K562 (cell line): ENCODE data around the gene TMEM208. TPM values are rescaled to one million over a fixed set of nuclear protein-coding genes. Genes with fewer than 3 reads are reported as not detected.

Experiments used
- ATAC-seq: fragments of 200-7000 bp; cut with Tn5 transposase; 3 replicates; pipeline ENCODE4 v1.9.1; 2020; ENCODE audit warnings: moderate library complexity
- BruUV-seq: library from RNA; stranded (reverse); fragments of 400-500 nt; replicated peaks from 2 replicates; lab custom pipeline; 2021; lab: Mats Ljungman, UMichigan
- CTCF ChIA-PET: fragments of 300-600 bp; formaldehyde crosslinking; extraction: SDS; loops from one replicate; lab custom pipeline; 2021; ENCODE audit warnings: low intra/inter-chr PET ratio; lab: Yijun Ruan, JAX
- POLR2A ChIA-PET: fragments of 300-600, 350-650 bp; sonication (Branson Sonifier 250); formaldehyde crosslinking; extraction: SDS; loops from one replicate; lab custom pipeline; 2021; ENCODE audit warnings: antibody characterized with exemption, inconsistent platforms; lab: Yijun Ruan, JAX
- DNase-seq, 4 experiments: peaks; one replicate each; pipeline versions ENCODE4 v3.0.0 to v3.0.0-alpha.2; 2011 to 2018; ENCODE audit warnings: low spot score in 3 of 4, mixed read lengths in 3 of 4; ENCODE audit errors: extremely low read depth in 1 of 4
- FAIRE-seq: peaks from 2 replicates; lab custom pipeline; 2011; peaks lifted over from hg19 to GRCh38; lab: Jason Lieb, UNC
- H2AFZ ChIP-seq: 2 replicates; pipeline ENCODE4 v1.6.0; 2011; ENCODE audit warnings: low read depth, low read length, control low read depth, inconsistent platforms
- H3K27ac ChIP-seq: fragments of 200-600 bp; 3 replicates; pipeline ENCODE4 v1.8.0; 2011; ENCODE audit warnings: low read depth, mild to moderate bottlenecking, control low read depth, inconsistent platforms, low read length, moderate library complexity, mixed read lengths; ENCODE audit errors: extremely low read depth
- H3K27me3 ChIP-seq, 2 experiments: fragments of 300-600 bp in 1 of 2; 2 replicates in 1 of 2; 3 replicates in 1 of 2; pipeline versions ENCODE4 v1.6.0 to v1.8.0; 2011; ENCODE audit warnings: inconsistent platforms in 2 of 2, low read length in 2 of 2, mild to moderate bottlenecking in 1 of 2, mixed read lengths in 1 of 2, moderate library complexity in 1 of 2; ENCODE audit not compliant: control insufficient read depth in 2 of 2, insufficient read depth in 2 of 2
- H3K36me3 ChIP-seq: fragments of 300-600 bp; 3 replicates; pipeline ENCODE4 v1.8.0; 2011; ENCODE audit warnings: mild to moderate bottlenecking, low read length, inconsistent platforms; ENCODE audit not compliant: control insufficient read depth, insufficient read depth
- H3K4me1 ChIP-seq, 2 experiments: fragments of 200-600 bp in 1 of 2; replicated peaks in 1 of 2; 2 replicates in 1 of 2; 3 replicates in 1 of 2; pipeline versions ENCODE4 v1.5.1 to v1.8.0; 2011; ENCODE audit warnings: inconsistent platforms in 2 of 2, low read length in 2 of 2, mild to moderate bottlenecking in 1 of 2, mixed read lengths in 1 of 2, moderate library complexity in 1 of 2; ENCODE audit not compliant: control insufficient read depth in 2 of 2, insufficient read depth in 2 of 2
- H3K4me2 ChIP-seq: 2 replicates; pipeline ENCODE4 v1.6.1; 2011; ENCODE audit warnings: low read length, control low read depth, inconsistent platforms, mixed read lengths; ENCODE audit not compliant: insufficient read depth
- H3K4me3 ChIP-seq: fragments of 200-600 bp; sonication (generic), shearing (Covaris generic); 2 replicates; pipeline ENCODE4 v1.5.1; 2016; ENCODE audit warnings: control low read depth, inconsistent platforms
- H3K79me2 ChIP-seq: fragments of 200-600 bp; 3 replicates; pipeline ENCODE4 v1.8.0; 2011; ENCODE audit warnings: low read length, inconsistent platforms; ENCODE audit not compliant: control insufficient read depth, insufficient read depth
- H3K9ac ChIP-seq, 2 experiments: 2 replicates each; pipeline versions ENCODE4 v1.6.0 to v1.6.1; 2011; ENCODE audit warnings: low read depth in 2 of 2, low read length in 2 of 2, control low read depth in 1 of 2, inconsistent platforms in 1 of 2, mild to moderate bottlenecking in 1 of 2, mixed read lengths in 1 of 2; ENCODE audit not compliant: insufficient read depth in 1 of 2
- H3K9me1 ChIP-seq: one replicate; pipeline ENCODE4 v1.6.0; 2011; ENCODE audit warnings: inconsistent platforms, mild to moderate bottlenecking, low read length, moderate library complexity; ENCODE audit not compliant: control insufficient read depth, insufficient read depth
- H3K9me3 ChIP-seq: replicated peaks from 2 replicates; pipeline ENCODE4 v1.5.1; 2011; ENCODE audit warnings: low read depth, low read length, inconsistent platforms; ENCODE audit not compliant: control insufficient read depth, insufficient read depth
- H4K20me1 ChIP-seq: replicated peaks from 2 replicates; pipeline ENCODE4 v1.6.1; 2011; ENCODE audit warnings: low read length, inconsistent platforms, mixed read lengths; ENCODE audit not compliant: control insufficient read depth, insufficient read depth
- CCNT2 ChIP-seq: IDR thresholded peaks from 2 replicates; pipeline ENCODE4 v1.6.1; 2011; ENCODE audit warnings: borderline replicate concordance, low read depth, mild to moderate bottlenecking, moderate library complexity, mixed read lengths, low read length; ENCODE audit not compliant: insufficient read length; ENCODE audit errors: extremely low read depth
- FOXA1 ChIP-seq: fragments of 450-650 bp; IDR thresholded peaks from 2 replicates; pipeline ENCODE4 v1.6.1; 2016; ENCODE audit warnings: mild to moderate bottlenecking, borderline replicate concordance
- FOXJ3 ChIP-seq: sonication (generic); formaldehyde crosslinking; IDR thresholded peaks from 2 replicates; pipeline ENCODE4 v1.4.0; 2020; ENCODE audit warnings: mild to moderate bottlenecking, missing genetic modification reagents
- GTF2B ChIP-seq: IDR thresholded peaks from 2 replicates; pipeline ENCODE4 v1.6.1; 2011; ENCODE audit not compliant: insufficient read length; ENCODE audit errors: extremely low read depth
- HOXB6 ChIP-seq: fragments of 250-450 bp; sonication (Bioruptor Pico); IDR thresholded peaks from 2 replicates; pipeline ENCODE4 v1.5.1; 2022; ENCODE audit warnings: mild to moderate bottlenecking, borderline replicate concordance
- LARP7 ChIP-seq: fragments of 450-650 bp; IDR thresholded peaks from 2 replicates; pipeline ENCODE4 v1.6.1; 2016
- MTA1 ChIP-seq: fragments of 450-650 bp; IDR thresholded peaks from 2 replicates; pipeline ENCODE4 v1.6.1; 2017; ENCODE audit warnings: borderline replicate concordance
- NFIC ChIP-seq: fragments of 450-650 bp; IDR thresholded peaks from 2 replicates; pipeline ENCODE4 v1.6.1; 2017; ENCODE audit warnings: mild to moderate bottlenecking, inconsistent platforms
- POLR3G ChIP-seq: IDR thresholded peaks from 2 replicates; pipeline ENCODE4 v1.6.1; 2011; ENCODE audit not compliant: insufficient read length, insufficient replicate concordance; ENCODE audit errors: extremely low read depth
- SIN3A ChIP-seq, 2 experiments: fragments of 150-350 bp in 1 of 2; IDR thresholded peaks; 2 replicates each; pipeline ENCODE4 v1.6.1; 2011 to 2016; ENCODE audit warnings: borderline replicate concordance in 2 of 2, low read depth in 2 of 2, low read length in 2 of 2, mild to moderate bottlenecking in 2 of 2, moderate library complexity in 2 of 2; ENCODE audit not compliant: control insufficient read depth in 1 of 2
- TCF7L2 ChIP-seq: fragments of 150-350 bp; IDR thresholded peaks from 2 replicates; pipeline ENCODE4 v1.6.1; 2016; ENCODE audit warnings: low read depth, mild to moderate bottlenecking, low read length, moderate library complexity
- TEAD1 ChIP-seq, 2 experiments: fragments of 450-650 bp in 1 of 2; sonication (generic) in 1 of 2; formaldehyde crosslinking; IDR thresholded peaks; 2 replicates each; pipeline versions ENCODE4 v1.4.0 to v1.8.0; 2020 to 2022; ENCODE audit warnings: mild to moderate bottlenecking in 2 of 2, missing genetic modification reagents in 1 of 2
- TFE3 ChIP-seq: fragments of 450-650 bp; formaldehyde crosslinking; IDR thresholded peaks from 2 replicates; pipeline ENCODE4 v1.4.0; 2020; ENCODE audit warnings: mild to moderate bottlenecking, mixed read lengths
- TSC22D4 ChIP-seq: fragments of 450-650 bp; IDR thresholded peaks from 2 replicates; pipeline ENCODE4 v1.6.1; 2016; ENCODE audit warnings: missing genetic modification characterization, missing biosample characterization, control low read depth
- ZC3H4 ChIP-seq: sonication (generic); formaldehyde crosslinking; IDR thresholded peaks from 2 replicates; pipeline ENCODE4 v1.9.0; 2021; ENCODE audit warnings: missing genetic modification reagents, borderline replicate concordance
- WGBS: fragments of 100-300 bp; shearing (Covaris generic); methylation state at CpG from one replicate; pipeline ENCODE4 v1.1.6; 2016; ENCODE audit warnings: low coverage, mixed read lengths; ENCODE audit not compliant: insufficient coverage; ENCODE audit errors: missing lambda C conversion rate; 5-methylcytosine and 5-hydroxymethylcytosine counted together
- in situ Hi-C: fragments of 300-500 bp; cut with MboI; formaldehyde crosslinking; loops from 4 replicates; pipeline ENCODE4 v1.15.0; 2018; ENCODE audit warnings: inconsistent platforms, mixed read lengths
- intact Hi-C: fragments of 100-400 bp; cut with micrococcal nuclease; formaldehyde crosslinking; loops from 2 replicates; pipeline ENCODE4 v1.14.2; 2022
- polyA plus RNA-seq, 8 experiments: library from polyadenylated mRNA; depleted of rRNA in 4 of 8; stranded (reverse) in 5 of 8; unstranded in 3 of 8; fragments of >200 nt; fragmentation: Nextera tagmentation in 2 of 8; fragmentation: Illumina TruSeq in 1 of 8; extraction: Ambion mirVana in 2 of 8; extraction: Trizol in 1 of 8; gene quantifications; 2 replicates each; pipeline versions ENCODE4 v1.2.1 to v1.2.3, GENCODE V29; 2011 to 2014; ENCODE audit warnings: inconsistent platforms in 1 of 8, missing spikeins in 1 of 8
- total RNA-seq, 7 experiments: library from RNA; depleted of rRNA in 6 of 7; stranded (reverse); fragments of >200 nt in 6 of 7; fragmentation: Illumina TruSeq in 2 of 7; extraction: Trizol in 2 of 7; gene quantifications; 2 replicates each; pipeline versions ENCODE4 v1.2.1 to v1.2.3, GENCODE V29; 2011 to 2021; ENCODE audit warnings: low replicate concordance in 1 of 7
- TF ChIP-seq, protein P1 (sequence below): sonication (generic); formaldehyde crosslinking; IDR thresholded peaks from 2 replicates; pipeline ENCODE4 v1.9.0; 2022; ENCODE audit warnings: mild to moderate bottlenecking, missing genetic modification reagents
- TF ChIP-seq, protein P2 (sequence below): sonication (generic); formaldehyde crosslinking; IDR thresholded peaks from 2 replicates; pipeline ENCODE4 v1.8.1; 2023; ENCODE audit warnings: mild to moderate bottlenecking, missing genetic modification reagents

Gene TMEM208
- total and polyA plus RNA-seq, 9 of the 15 experiments (the other 6 are each of a cell fraction or from before 2014, with no cell fraction given) = 31.8 to 239 (median 54.3) TPM

DNA sequence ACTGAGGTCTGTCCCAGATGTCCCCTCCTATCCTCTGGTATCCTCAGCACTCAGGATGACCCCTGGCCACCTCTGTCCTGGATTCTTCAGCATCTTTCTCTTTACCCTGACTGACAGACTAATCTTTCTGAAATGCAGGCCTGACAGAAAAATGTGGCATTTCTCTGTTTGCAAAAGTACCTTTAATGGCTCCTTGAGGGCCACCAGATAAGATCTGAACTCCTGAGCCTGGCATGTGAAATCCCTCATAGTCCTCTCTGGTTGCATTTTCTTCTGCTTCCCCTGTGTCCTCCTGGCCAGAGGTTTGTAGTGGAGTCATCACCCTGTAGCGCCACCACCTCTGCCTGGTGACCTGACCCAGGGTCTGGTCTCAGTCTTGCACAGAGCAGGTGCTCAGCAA, 30.0 kb upstream of the TMEM208 start (continued):
- no peak for TF ChIP-seq TEAD1 (CRISPR knock-in tag; IDR thresholded peaks at IDR 0.05)
- no peak for TF ChIP-seq FOXJ3 (CRISPR knock-in tag)
- TF ChIP-seq ZC3H4 (CRISPR knock-in tag) = no peak
- TF ChIP-seq CCNT2 = no peak
- no peak for TF ChIP-seq TFE3 (CRISPR knock-in tag)
- no peak for TF ChIP-seq FOXA1
- no peak for TF ChIP-seq TCF7L2
- TF ChIP-seq NFIC = no peak
- no peak for TF ChIP-seq MTA1

DNA sequence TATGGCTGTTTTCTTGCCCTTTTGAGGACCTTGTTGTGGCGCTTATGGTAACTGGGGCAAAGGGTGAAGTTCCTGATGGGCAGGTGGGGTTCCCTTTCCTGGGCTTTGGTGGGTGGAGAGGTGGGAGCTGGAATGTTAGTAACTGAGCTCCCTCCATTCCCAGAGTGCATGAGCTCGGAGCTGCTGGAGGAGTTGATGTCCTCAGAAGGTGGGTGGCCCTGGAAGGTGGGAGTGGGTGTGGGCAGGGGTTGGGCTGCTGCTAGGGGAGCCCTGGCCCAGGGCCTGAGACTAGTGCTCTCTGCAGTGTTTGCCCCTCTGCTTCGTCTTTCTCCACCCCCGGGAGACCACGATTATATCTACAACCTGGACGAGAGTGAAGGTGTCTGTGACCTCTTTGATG, 29.2 kb upstream of the TMEM208 start:
- Histone ChIP-seq H3K9ac (no peak overlapping the region), H3K79me2 (peaks cover 32% of the 10 kb centered on the region), H3K4me1 (peaks cover 17 to 61% of the 10 kb centered on the region in 2 experiments), H3K27me3 (no peaks in the 10 kb centered on the region), H3K9me1 (no peaks in the 10 kb centered on the region), H3K27ac (no peak overlapping the region)
- TF ChIP-seq TSC22D4 (tag) = no peak
- TF ChIP-seq, protein P1, sequence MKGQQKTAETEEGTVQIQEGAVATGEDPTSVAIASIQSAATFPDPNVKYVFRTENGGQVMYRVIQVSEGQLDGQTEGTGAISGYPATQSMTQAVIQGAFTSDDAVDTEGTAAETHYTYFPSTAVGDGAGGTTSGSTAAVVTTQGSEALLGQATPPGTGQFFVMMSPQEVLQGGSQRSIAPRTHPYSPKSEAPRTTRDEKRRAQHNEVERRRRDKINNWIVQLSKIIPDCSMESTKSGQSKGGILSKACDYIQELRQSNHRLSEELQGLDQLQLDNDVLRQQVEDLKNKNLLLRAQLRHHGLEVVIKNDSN (CRISPR knock-in tag) = no peak
- TF ChIP-seq HOXB6 = no peak
- TF ChIP-seq, protein P2, sequence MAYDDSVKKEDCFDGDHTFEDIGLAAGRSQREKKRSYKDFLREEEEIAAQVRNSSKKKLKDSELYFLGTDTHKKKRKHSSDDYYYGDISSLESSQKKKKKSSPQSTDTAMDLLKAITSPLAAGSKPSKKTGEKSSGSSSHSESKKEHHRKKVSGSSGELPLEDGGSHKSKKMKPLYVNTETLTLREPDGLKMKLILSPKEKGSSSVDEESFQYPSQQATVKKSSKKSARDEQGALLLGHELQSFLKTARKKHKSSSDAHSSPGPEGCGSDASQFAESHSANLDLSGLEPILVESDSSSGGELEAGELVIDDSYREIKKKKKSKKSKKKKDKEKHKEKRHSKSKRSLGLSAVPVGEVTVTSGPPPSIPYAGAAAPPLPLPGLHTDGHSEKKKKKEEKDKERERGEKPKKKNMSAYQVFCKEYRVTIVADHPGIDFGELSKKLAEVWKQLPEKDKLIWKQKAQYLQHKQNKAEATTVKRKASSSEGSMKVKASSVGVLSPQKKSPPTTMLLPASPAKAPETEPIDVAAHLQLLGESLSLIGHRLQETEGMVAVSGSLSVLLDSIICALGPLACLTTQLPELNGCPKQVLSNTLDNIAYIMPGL (CRISPR knock-in tag) = no peak
- no peak for TF ChIP-seq POLR3G
- TF ChIP-seq SIN3A (IDR thresholded peaks at IDR 0.05; ENCODE audit: borderline replicate concordance in 2 of 2, control insufficient read depth in 1 of 2, low read depth in 2 of 2, low read length in 2 of 2) = no peak
- no peak for TF ChIP-seq GTF2B
- TF ChIP-seq LARP7 = no peak
- TF ChIP-seq, all 486 proteins: peak for 0
- in situ Hi-C loops (no loop called here), intact Hi-C loops (no loop called here)
- ATAC-seq = no peak
- peaks cover 93% of the 10 kb centered on the region for H3K36me3 ChIP-seq
- no peak overlapping the region for H3K4me2 ChIP-seq
- POLR2A ChIA-PET = interaction anchor here (0.9 to 2.2 kb wide), 3 partner anchors 11 to 30 kb away, joined by 3 to 9 read pairs (median 5); partner anchors contain the start of genes NOL3 and TMEM208
- no peaks in the 10 kb centered on the region for H4K20me1 ChIP-seq
- 64% methylated on average over 6 of the region's 6 CpGs for WGBS
- no TSS peak for BruUV-seq
- no peak for DNase-seq
- no peak overlapping the region for H3K4me3 ChIP-seq
- H2AFZ ChIP-seq = no peak overlapping the region
- CTCF ChIA-PET = no interaction called here
- FAIRE-seq = no peak
- no peaks in the 10 kb centered on the region for H3K9me3 ChIP-seq
